ENCODE data around the gene RAD51B. TPM values are rescaled to one million over a fixed set of nuclear protein-coding genes. Genes with fewer than 3 reads are reported as not detected.

The RAD51B gene
- total and polyA plus RNA-seq, 2 experiments from 2014 or later, result 10.1 to 18.0 TPM

DNA sequence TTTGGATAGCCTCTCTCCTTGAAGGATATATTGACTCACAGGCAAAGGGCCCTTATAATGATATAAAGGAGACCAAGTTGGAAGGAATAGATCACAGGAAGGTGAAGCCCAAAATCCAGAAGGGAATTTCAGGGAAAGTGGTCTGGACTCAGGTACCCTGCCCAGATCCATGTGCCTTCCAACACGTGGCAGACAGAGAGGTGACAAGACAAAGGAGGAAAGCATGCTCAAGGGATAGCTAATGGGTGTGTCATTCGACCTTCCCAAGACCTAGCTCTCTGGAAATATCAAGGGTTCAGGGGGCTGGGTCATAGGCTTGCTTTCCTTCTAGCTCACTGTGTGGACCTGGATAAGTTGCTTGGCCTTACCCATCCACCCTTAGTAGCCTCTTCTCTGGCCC lies 759.0 kb downstream of the RAD51B start:
- Histone ChIP-seq H3K4me3 (no peak overlapping the region), H3K4me1 (ENCODE audit: insufficient read depth) (peaks cover 13% of the 10 kb centered on the region), H3K27me3 (no peaks in the 10 kb centered on the region), H3K9me2 (replicated peaks; ENCODE audit: insufficient read depth) (no peaks in the 10 kb centered on the region), H3K27ac (peak overlapping the region; percentile 74), H3K79me2 (no peaks in the 10 kb centered on the region), H3K9me3 (ENCODE audit: low read depth) (no peaks in the 10 kb centered on the region), H4K20me1 (ENCODE audit: insufficient read depth, poor library complexity, severe bottlenecking) (no peaks in the 10 kb centered on the region), H3K36me3 (replicated peaks; ENCODE audit: insufficient read depth, low read depth) (no peaks in the 10 kb centered on the region), H3K4me2 (no peak overlapping the region), H2AFZ (no peak overlapping the region)
- DNase-seq (ENCODE audit: low spot score), result no peak
- WGBS (ENCODE audit: low lambda C conversion rate, missing lambda C conversion rate), result 71% methylated on average over 2 of the region's 2 CpGs
- TF ChIP-seq, protein P1, sequence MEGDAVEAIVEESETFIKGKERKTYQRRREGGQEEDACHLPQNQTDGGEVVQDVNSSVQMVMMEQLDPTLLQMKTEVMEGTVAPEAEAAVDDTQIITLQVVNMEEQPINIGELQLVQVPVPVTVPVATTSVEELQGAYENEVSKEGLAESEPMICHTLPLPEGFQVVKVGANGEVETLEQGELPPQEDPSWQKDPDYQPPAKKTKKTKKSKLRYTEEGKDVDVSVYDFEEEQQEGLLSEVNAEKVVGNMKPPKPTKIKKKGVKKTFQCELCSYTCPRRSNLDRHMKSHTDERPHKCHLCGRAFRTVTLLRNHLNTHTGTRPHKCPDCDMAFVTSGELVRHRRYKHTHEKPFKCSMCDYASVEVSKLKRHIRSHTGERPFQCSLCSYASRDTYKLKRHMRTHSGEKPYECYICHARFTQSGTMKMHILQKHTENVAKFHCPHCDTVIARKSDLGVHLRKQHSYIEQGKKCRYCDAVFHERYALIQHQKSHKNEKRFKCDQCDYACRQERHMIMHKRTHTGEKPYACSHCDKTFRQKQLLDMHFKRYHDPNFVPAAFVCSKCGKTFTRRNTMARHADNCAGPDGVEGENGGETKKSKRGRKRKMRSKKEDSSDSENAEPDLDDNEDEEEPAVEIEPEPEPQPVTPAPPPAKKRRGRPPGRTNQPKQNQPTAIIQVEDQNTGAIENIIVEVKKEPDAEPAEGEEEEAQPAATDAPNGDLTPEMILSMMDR (IDR thresholded peaks at IDR 0.05; ENCODE audit: poor library complexity), result no peak
- no peak for TF ChIP-seq EZH2phosphoT487 (IDR thresholded peaks at IDR 0.05; ENCODE audit: low read depth, severe bottlenecking, unreplicated experiment)
- no peak for TF ChIP-seq EZH2 (IDR thresholded peaks at IDR 0.05; ENCODE audit: borderline replicate concordance)

DNA sequence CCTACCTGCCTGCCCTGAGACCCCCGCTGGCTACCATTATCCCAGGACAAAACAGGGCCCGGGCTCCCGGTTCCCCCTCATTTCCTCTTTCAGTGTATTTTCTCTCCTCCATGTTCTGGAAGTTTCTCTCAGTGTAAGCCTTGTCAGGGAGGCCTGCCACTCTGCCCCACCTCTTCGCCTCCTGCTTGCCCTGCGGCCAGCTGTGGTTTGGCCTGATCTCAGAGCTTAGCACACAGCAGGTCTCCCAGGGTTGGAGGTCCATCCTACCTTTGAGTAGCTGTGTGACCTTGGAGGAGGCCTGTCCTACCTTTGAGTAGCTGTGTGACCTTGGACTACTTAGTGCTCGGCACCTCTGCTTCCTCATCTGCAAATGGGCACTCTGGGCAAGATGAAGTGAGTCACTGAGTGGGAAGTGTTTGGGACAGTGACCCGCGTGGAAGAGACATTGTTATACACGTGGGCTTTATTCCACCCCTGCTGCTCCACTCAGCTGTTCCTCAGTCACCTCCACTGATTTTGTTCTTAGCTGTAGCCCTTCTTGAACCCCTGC lies 760.6 kb downstream of the RAD51B start:
- no peak for DNase-seq (ENCODE audit: low spot score)
- WGBS (ENCODE audit: low lambda C conversion rate, missing lambda C conversion rate), result 95% methylated on average over 9 of the region's 9 CpGs
- TF ChIP-seq EZH2phosphoT487 (IDR thresholded peaks at IDR 0.05; ENCODE audit: low read depth, severe bottlenecking, unreplicated experiment), result no peak
- TF ChIP-seq, protein P1 (IDR thresholded peaks at IDR 0.05; ENCODE audit: poor library complexity), result no peak
- TF ChIP-seq EZH2 (IDR thresholded peaks at IDR 0.05; ENCODE audit: borderline replicate concordance), result no peak
- no peaks in the 10 kb centered on the region for H3K9me2 ChIP-seq (replicated peaks; ENCODE audit: insufficient read depth)
- H3K36me3 ChIP-seq (replicated peaks; ENCODE audit: insufficient read depth, low read depth), result no peaks in the 10 kb centered on the region
- no peaks in the 10 kb centered on the region for H3K79me2 ChIP-seq
- peaks cover 14% of the 10 kb centered on the region for H3K4me1 ChIP-seq (ENCODE audit: insufficient read depth)
- H3K9me3 ChIP-seq (ENCODE audit: low read depth), result no peaks in the 10 kb centered on the region
- no peak overlapping the region for H2AFZ ChIP-seq
- no peaks in the 10 kb centered on the region for H4K20me1 ChIP-seq (ENCODE audit: insufficient read depth, poor library complexity, severe bottlenecking)
- peak overlapping the region; percentile 54 for H3K27ac ChIP-seq
- H3K27me3 ChIP-seq, result no peaks in the 10 kb centered on the region
- H3K4me3 ChIP-seq, result no peak overlapping the region
- no peak overlapping the region for H3K4me2 ChIP-seq

DNA sequence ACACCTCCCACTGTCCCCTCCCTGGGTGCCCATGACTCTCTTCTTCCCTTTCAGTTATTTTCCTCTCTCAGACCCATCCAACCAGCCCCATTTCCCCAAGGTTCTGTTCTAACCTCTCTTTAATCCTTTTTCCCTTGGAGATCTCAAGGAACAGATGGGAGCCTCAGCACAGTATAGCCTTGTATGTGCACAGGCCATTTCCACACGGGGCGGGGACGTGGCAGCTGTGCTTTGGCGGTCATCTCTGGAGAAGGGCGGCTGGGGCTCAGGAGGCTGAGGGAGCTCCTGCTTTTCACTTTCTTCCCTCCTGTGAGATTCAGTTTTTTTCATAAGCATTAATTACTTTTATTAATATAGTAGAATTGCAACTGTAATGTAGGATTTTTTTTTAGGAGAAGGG lies 761.1 kb downstream of the RAD51B start:
- Histone ChIP-seq H3K4me2 (no peak overlapping the region), H3K27ac (peak overlapping the region; percentile 54)

More for the DNA sequence above, 761.1 kb downstream of the RAD51B start:
- no peak overlapping the region for H2AFZ ChIP-seq
- no peaks in the 10 kb centered on the region for H4K20me1 ChIP-seq (ENCODE audit: insufficient read depth, poor library complexity, severe bottlenecking)
- DNase-seq (ENCODE audit: low spot score), result peak; percentile 30
- WGBS (ENCODE audit: low lambda C conversion rate, missing lambda C conversion rate), result 76% methylated on average over 5 of the region's 5 CpGs
- no peaks in the 10 kb centered on the region for H3K79me2 ChIP-seq
- H3K9me2 ChIP-seq (replicated peaks; ENCODE audit: insufficient read depth), result no peaks in the 10 kb centered on the region
- H3K36me3 ChIP-seq (replicated peaks; ENCODE audit: insufficient read depth, low read depth), result no peaks in the 10 kb centered on the region
- no peaks in the 10 kb centered on the region for H3K9me3 ChIP-seq (ENCODE audit: low read depth)
- H3K27me3 ChIP-seq, result no peaks in the 10 kb centered on the region
- TF ChIP-seq, protein P1 (IDR thresholded peaks at IDR 0.05; ENCODE audit: poor library complexity), result no peak
- no peak for TF ChIP-seq EZH2phosphoT487 (IDR thresholded peaks at IDR 0.05; ENCODE audit: low read depth, severe bottlenecking, unreplicated experiment)
- TF ChIP-seq EZH2 (IDR thresholded peaks at IDR 0.05; ENCODE audit: borderline replicate concordance), result no peak
- H3K4me1 ChIP-seq (ENCODE audit: insufficient read depth), result peaks cover 19% of the 10 kb centered on the region
- H3K4me3 ChIP-seq, result no peak overlapping the region

Data from hepatocyte (in vitro differentiated cells).